GM23338 (cell line): ENCODE measurements around the gene PLA1A. TPM values are rescaled to one million over a fixed set of nuclear protein-coding genes. Genes with fewer than 3 reads are reported as not detected.

Source experiments
- ATAC-seq: fragments of 200-7000 bp; cut with Tn5 transposase; 3 replicates; pipeline ENCODE4 v1.9.1; 2020
- DNase-seq: peaks from one replicate; pipeline ENCODE4 v3.0.0-alpha.2; 2015; ENCODE audit warnings: low spot score
- H2AFZ ChIP-seq: fragments of 200-600 bp; sonication (generic); 2 replicates; pipeline ENCODE4 v1.8.0; 2016; ENCODE audit warnings: antibody characterized with exemption, mild to moderate bottlenecking, moderate library complexity
- H3F3A ChIP-seq: fragments of 200-600 bp; sonication (generic); replicated peaks from 2 replicates; pipeline ENCODE4 v1.8.0; 2017; ENCODE audit warnings: antibody characterized with exemption, mixed run types, low read depth
- H3K27ac ChIP-seq: fragments of 200-600 bp; sonication (generic); 2 replicates; pipeline ENCODE4 v1.6.1; 2016; ENCODE audit warnings: low read depth
- H3K27me3 ChIP-seq: fragments of 200-600 bp; sonication (generic); 2 replicates; pipeline ENCODE4 v1.8.0; 2016; ENCODE audit warnings: mild to moderate bottlenecking, mixed run types, moderate library complexity; ENCODE audit not compliant: insufficient read depth
- H3K36me3 ChIP-seq: fragments of 200-600 bp; sonication (generic); 2 replicates; pipeline ENCODE4 v1.8.0; 2016; ENCODE audit warnings: mild to moderate bottlenecking; ENCODE audit not compliant: insufficient read depth
- H3K4me1 ChIP-seq: fragments of 200-600 bp; sonication (generic); 2 replicates; pipeline ENCODE4 v1.8.0; 2016; ENCODE audit warnings: mild to moderate bottlenecking, moderate library complexity; ENCODE audit not compliant: insufficient read depth
- H3K4me2 ChIP-seq: fragments of 200-600 bp; sonication (generic); 2 replicates; pipeline ENCODE4 v1.7.1; 2017; ENCODE audit warnings: mixed run types
- H3K4me3 ChIP-seq: fragments of 200-600 bp; sonication (generic); 2 replicates; pipeline ENCODE4 v1.6.1; 2016; ENCODE audit warnings: mixed run types
- H3K79me2 ChIP-seq: fragments of 200-600 bp; sonication (generic); replicated peaks from 2 replicates; pipeline ENCODE4 v1.8.0; 2017; ENCODE audit warnings: mild to moderate bottlenecking; ENCODE audit not compliant: insufficient read depth
- H3K9me2 ChIP-seq: fragments of 200-600 bp; sonication (generic); 2 replicates; pipeline ENCODE4 v1.8.0; 2017; ENCODE audit not compliant: insufficient read depth
- H4K20me1 ChIP-seq: fragments of 200-600 bp; sonication (generic); replicated peaks from 2 replicates; pipeline ENCODE4 v1.8.0; 2017; ENCODE audit warnings: mild to moderate bottlenecking; ENCODE audit not compliant: insufficient read depth
- H3K27ac Mint-ChIP-seq: 2 replicates; pipeline ENCODE4 v1.8.0; 2020; ENCODE audit warnings: inconsistent platforms, mild to moderate bottlenecking, moderate library complexity, mixed read lengths
- H3K27me3 Mint-ChIP-seq: 3 replicates; pipeline ENCODE4 v1.8.0; 2022; ENCODE audit warnings: low read depth, mild to moderate bottlenecking, moderate library complexity, mixed read lengths, inconsistent platforms; ENCODE audit not compliant: insufficient read depth, poor library complexity
- H3K36me3 Mint-ChIP-seq: 3 replicates; pipeline ENCODE4 v1.8.0; 2021; ENCODE audit warnings: low read depth, mild to moderate bottlenecking, inconsistent platforms, moderate library complexity, mixed read lengths
- H3K4me1 Mint-ChIP-seq: 3 replicates; pipeline ENCODE4 v1.8.0; 2020; ENCODE audit warnings: mild to moderate bottlenecking, inconsistent platforms, mixed read lengths
- H3K4me3 Mint-ChIP-seq: 3 replicates; pipeline ENCODE4 v1.8.0; 2021; ENCODE audit warnings: moderate library complexity, mild to moderate bottlenecking, inconsistent platforms, mixed read lengths
- H3K9me3 Mint-ChIP-seq: 3 replicates; pipeline ENCODE4 v1.8.0; 2020; ENCODE audit warnings: moderate library complexity, mild to moderate bottlenecking, inconsistent platforms, mixed read lengths
- CREB1 ChIP-seq: fragments of 250-450 bp; sonication (Bioruptor Pico); IDR thresholded peaks from 2 replicates; pipeline ENCODE4 v1.5.0; 2020; ENCODE audit warnings: low read depth, mild to moderate bottlenecking, moderate library complexity
- CTCF ChIP-seq, 2 experiments: fragments of 200-600 bp in 1 of 2; sonication (generic) in 1 of 2; conservative IDR thresholded peaks; 2 replicates each; pipeline versions ENCODE4 v1.5.1 to v1.6.1; 2016 to 2017; ENCODE audit warnings: antibody characterized with exemption in 2 of 2, low read depth in 2 of 2, mild to moderate bottlenecking in 2 of 2, moderate library complexity in 1 of 2
- ETS1 ChIP-seq: IDR thresholded peaks from 2 replicates; pipeline ENCODE4 v1.6.1; 2016; ENCODE audit warnings: antibody characterized with exemption
- EZH2 ChIP-seq: fragments of 200-600 bp; sonication (generic); IDR thresholded peaks from one replicate; pipeline ENCODE4 v1.8.0; 2017; ENCODE audit warnings: antibody characterized with exemption, mild to moderate bottlenecking, low read depth; ENCODE audit not compliant: unreplicated experiment
- EZH2phosphoT487 ChIP-seq: fragments of 200-600 bp; sonication (generic); IDR thresholded peaks from one replicate; pipeline ENCODE4 v1.8.1; 2018; ENCODE audit warnings: antibody characterized with exemption; ENCODE audit not compliant: unreplicated experiment
- JUNB ChIP-seq: IDR thresholded peaks from one replicate; pipeline ENCODE4 v1.6.1; 2016; ENCODE audit warnings: antibody characterized with exemption; ENCODE audit not compliant: unreplicated experiment
- NANOG ChIP-seq: IDR thresholded peaks from 2 replicates; pipeline ENCODE4 v1.6.1; 2016; ENCODE audit warnings: antibody characterized with exemption, borderline replicate concordance
- POLR2AphosphoS5 ChIP-seq: IDR thresholded peaks from 2 replicates; pipeline ENCODE4 v1.6.1; 2016; ENCODE audit warnings: antibody characterized with exemption, low read depth
- REST ChIP-seq: IDR thresholded peaks from one replicate; pipeline ENCODE4 v1.6.1; 2018; ENCODE audit warnings: antibody characterized with exemption; ENCODE audit not compliant: unreplicated experiment
- STAT1 ChIP-seq: IDR thresholded peaks from one replicate; pipeline ENCODE4 v1.6.1; 2016; ENCODE audit warnings: antibody characterized with exemption; ENCODE audit not compliant: unreplicated experiment
- ZNF114 ChIP-seq: fragments of 250-450 bp; sonication (Bioruptor Pico); IDR thresholded peaks from 2 replicates; pipeline ENCODE4 v1.5.0; 2020; ENCODE audit warnings: mild to moderate bottlenecking, moderate library complexity
- ZNF331 ChIP-seq: fragments of 250-450 bp; sonication (Bioruptor Pico); IDR thresholded peaks from 2 replicates; pipeline ENCODE4 v1.5.0; 2020; ENCODE audit warnings: low read depth, mild to moderate bottlenecking, moderate library complexity
- ZNF462 ChIP-seq: fragments of 250-450 bp; sonication (Bioruptor Pico); IDR thresholded peaks from 2 replicates; pipeline ENCODE4 v1.5.0; 2020; ENCODE audit warnings: mild to moderate bottlenecking, moderate library complexity
- polyA plus RNA-seq: library from polyadenylated mRNA; unstranded; fragments of >200 nt; fragmentation: Nextera tagmentation; extraction: Ambion mirVana; gene quantifications from 2 replicates; pipeline ENCODE4 v1.2.1, GENCODE V29; 2016
- total RNA-seq: library from RNA; depleted of rRNA; stranded (reverse); fragments of >200 nt; shearing (Covaris generic); gene quantifications from 2 replicates; pipeline ENCODE4 v1.2.3, GENCODE V29; 2014

Gene PLA1A
- total and polyA plus RNA-seq, 2 experiments from 2014 or later = not detected

GRCh38 chr3:119557192-119557876 is 40.4 kb upstream of the PLA1A start:
- Histone ChIP-seq H3K79me2 (no peaks in the 10 kb centered on the region), H3K27ac (no peak overlapping the region), H2AFZ (no peak overlapping the region), H3K9me2 (0 out of 2 replicates have a peak, but pooled peaks cover 3% of the 10 kb centered on the region), H3K36me3 (no peaks in the 10 kb centered on the region), H4K20me1 (no peaks in the 10 kb centered on the region), H3K27me3 (no peaks in the 10 kb centered on the region), H3K4me2 (no peak overlapping the region), H3F3A (no peaks in the 10 kb centered on the region), H3K4me1 (no peaks in the 10 kb centered on the region), H3K4me3 (no peak overlapping the region)
- no peak for DNase-seq
- Mint-ChIP-seq H3K4me1 (peaks cover 3% of the 10 kb centered on the region; the same call in 1 of the 3 replicates), H3K36me3 (no peaks in the 10 kb centered on the region), H3K27me3 (no peaks in the 10 kb centered on the region), H3K27ac (no peak overlapping the region), H3K4me3 (no peak overlapping the region), H3K9me3 (no peaks in the 10 kb centered on the region)
- no peak for ATAC-seq
- TF ChIP-seq EZH2phosphoT487 (no peak), POLR2AphosphoS5 (no peak), REST (no peak), ETS1 (no peak), CTCF (conservative IDR thresholded peaks at IDR 0.05; ENCODE audit: low read depth in 2 of 2) (no peak), NANOG (no peak), ZNF331 (CRISPR knock-in tag) (no peak), EZH2 (no peak), CREB1 (no peak), STAT1 (no peak), ZNF114 (no peak), ZNF462 (no peak), JUNB (no peak)
